Measurements from ENCODE around the gene PKN1. TPM values are rescaled to one million over a fixed set of nuclear protein-coding genes. Genes with fewer than 3 reads are reported as not detected.
A peak's percentile ranks its signal among the peaks of the same experiment; 100 is the strongest.
"Not testable (repeated sequence)": the region's sequence is repeated elsewhere in the genome, so short reads cannot be mapped to it uniquely, and the experiment has no call there.

Gene PKN1
- total RNA-seq, 1 donor: 167 TPM

DNA sequence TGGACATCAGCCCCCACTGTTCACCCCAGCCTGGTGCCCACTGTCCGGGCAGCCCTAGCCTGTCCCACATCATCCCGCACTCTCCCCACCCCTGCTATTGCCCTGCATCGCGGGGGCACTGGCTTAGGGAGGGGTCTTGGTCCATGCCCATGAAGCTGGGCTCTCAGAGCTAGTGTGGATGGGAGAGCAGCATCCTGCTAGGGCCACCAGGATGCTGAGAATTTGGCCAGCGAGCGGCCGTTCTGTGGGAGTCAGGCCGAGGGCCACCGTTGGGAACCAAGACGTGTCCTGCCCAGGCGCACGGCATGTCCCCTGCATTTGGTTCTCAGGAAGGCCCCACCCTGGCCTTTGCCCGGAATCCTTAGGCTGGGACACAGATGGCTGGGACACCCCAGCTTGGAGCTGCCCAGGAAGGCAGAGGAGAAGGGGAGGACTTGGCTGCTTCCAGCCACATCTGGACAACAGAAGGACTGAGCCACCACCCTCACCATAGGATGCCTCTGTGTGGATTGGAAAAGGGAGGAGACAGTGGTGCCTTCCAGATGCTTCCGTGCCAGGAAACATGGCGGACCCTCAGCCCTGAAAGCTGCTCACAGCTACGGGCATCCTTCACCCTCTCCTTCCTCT lies 37.3 kb upstream of the PKN1 start:
- Histone ChIP-seq H3K4me2 (ENCODE audit: insufficient read depth, low read length) (no peak overlapping the region), H3K27me3 (ENCODE audit: insufficient read depth, low read length) (no peaks in the 10 kb centered on the region), H3K36me3 (ENCODE audit: insufficient read depth, low read length) (peaks cover 44% of the 10 kb centered on the region), H3K4me1 (ENCODE audit: insufficient read depth, low read length) (peaks cover 1% of the 10 kb centered on the region), H3K27ac (ENCODE audit: low read depth, low read length) (no peak overlapping the region), H3K79me2 (ENCODE audit: insufficient read depth, low read length) (no peaks in the 10 kb centered on the region), H2AFZ (ENCODE audit: low read length) (no peak overlapping the region), H3K4me3 (ENCODE audit: insufficient read depth, low read length) (no peak overlapping the region), H4K20me1 (ENCODE audit: insufficient read depth, low read length) (no peaks in the 10 kb centered on the region), H3K9me3 (ENCODE audit: low read depth, low read length) (no peaks in the 10 kb centered on the region)
- TF ChIP-seq, protein P1, sequence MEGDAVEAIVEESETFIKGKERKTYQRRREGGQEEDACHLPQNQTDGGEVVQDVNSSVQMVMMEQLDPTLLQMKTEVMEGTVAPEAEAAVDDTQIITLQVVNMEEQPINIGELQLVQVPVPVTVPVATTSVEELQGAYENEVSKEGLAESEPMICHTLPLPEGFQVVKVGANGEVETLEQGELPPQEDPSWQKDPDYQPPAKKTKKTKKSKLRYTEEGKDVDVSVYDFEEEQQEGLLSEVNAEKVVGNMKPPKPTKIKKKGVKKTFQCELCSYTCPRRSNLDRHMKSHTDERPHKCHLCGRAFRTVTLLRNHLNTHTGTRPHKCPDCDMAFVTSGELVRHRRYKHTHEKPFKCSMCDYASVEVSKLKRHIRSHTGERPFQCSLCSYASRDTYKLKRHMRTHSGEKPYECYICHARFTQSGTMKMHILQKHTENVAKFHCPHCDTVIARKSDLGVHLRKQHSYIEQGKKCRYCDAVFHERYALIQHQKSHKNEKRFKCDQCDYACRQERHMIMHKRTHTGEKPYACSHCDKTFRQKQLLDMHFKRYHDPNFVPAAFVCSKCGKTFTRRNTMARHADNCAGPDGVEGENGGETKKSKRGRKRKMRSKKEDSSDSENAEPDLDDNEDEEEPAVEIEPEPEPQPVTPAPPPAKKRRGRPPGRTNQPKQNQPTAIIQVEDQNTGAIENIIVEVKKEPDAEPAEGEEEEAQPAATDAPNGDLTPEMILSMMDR (IDR thresholded peaks at IDR 0.05; ENCODE audit: extremely low read depth, low read depth, low read length): no peak
- DNase-seq (ENCODE audit: insufficient read length, low spot score, missing footprints): no peak

GRCh38 chr19:14396730-14397129 lies 36.4 kb upstream of the PKN1 start:
- H3K4me1 ChIP-seq (ENCODE audit: insufficient read depth, low read length); H3K79me2 ChIP-seq (ENCODE audit: insufficient read depth, low read length); DNase-seq (ENCODE audit: insufficient read length, low spot score, missing footprints); H3K4me3 ChIP-seq (ENCODE audit: insufficient read depth, low read length); H3K27me3 ChIP-seq (ENCODE audit: insufficient read depth, low read length); H3K27ac ChIP-seq (ENCODE audit: low read depth, low read length); H3K9me3 ChIP-seq (ENCODE audit: low read depth, low read length); H2AFZ ChIP-seq (ENCODE audit: low read length); H3K4me2 ChIP-seq (ENCODE audit: insufficient read depth, low read length); H4K20me1 ChIP-seq (ENCODE audit: insufficient read depth, low read length): not testable (repeated sequence)
- peaks cover 46% of the 10 kb centered on the region for H3K36me3 ChIP-seq (ENCODE audit: insufficient read depth, low read length)

GRCh38 chr19:14397168-14397567 lies 35.9 kb upstream of the PKN1 start:
- DNase-seq (ENCODE audit: insufficient read length, low spot score, missing footprints); H2AFZ ChIP-seq (ENCODE audit: low read length); H3K27ac ChIP-seq (ENCODE audit: low read depth, low read length); H3K79me2 ChIP-seq (ENCODE audit: insufficient read depth, low read length); H3K27me3 ChIP-seq (ENCODE audit: insufficient read depth, low read length); H3K9me3 ChIP-seq (ENCODE audit: low read depth, low read length); H3K4me2 ChIP-seq (ENCODE audit: insufficient read depth, low read length); H3K4me1 ChIP-seq (ENCODE audit: insufficient read depth, low read length); H3K4me3 ChIP-seq (ENCODE audit: insufficient read depth, low read length); H4K20me1 ChIP-seq (ENCODE audit: insufficient read depth, low read length): not testable (repeated sequence)
- H3K36me3 ChIP-seq (ENCODE audit: insufficient read depth, low read length): peaks cover 49% of the 10 kb centered on the region

DNA sequence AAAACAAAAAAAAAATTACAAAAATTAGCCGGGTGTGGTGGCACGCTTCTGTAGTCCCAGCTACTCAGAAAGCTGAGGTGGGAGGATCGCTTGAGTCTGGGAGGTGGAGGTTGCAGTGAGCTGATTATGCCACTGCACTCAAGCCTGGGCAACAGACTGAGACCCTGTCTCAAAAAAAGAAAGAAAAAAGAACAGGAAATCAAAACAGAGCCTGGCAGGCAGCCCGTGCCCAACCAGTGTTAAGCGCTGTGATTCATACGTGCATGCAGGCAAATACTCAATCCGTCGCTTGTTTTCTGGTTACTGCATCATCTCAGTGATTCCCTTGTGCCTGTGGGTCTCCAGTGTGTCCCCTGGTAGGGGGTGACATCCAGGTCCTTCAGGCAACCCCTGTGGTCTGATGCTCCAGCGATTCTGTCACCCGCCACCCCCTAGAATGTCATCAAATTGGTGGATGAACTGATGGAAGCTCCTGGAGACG lies 32.1 kb upstream of the PKN1 start:
- peak overlapping the region; percentile 58 for H3K27ac ChIP-seq (ENCODE audit: low read depth, low read length)

More for the DNA sequence above, 32.1 kb upstream of the PKN1 start:
- H3K79me2 ChIP-seq (ENCODE audit: insufficient read depth, low read length): no peaks in the 10 kb centered on the region
- peaks cover 6% of the 10 kb centered on the region for H3K4me1 ChIP-seq (ENCODE audit: insufficient read depth, low read length)
- H3K27me3 ChIP-seq (ENCODE audit: insufficient read depth, low read length): no peaks in the 10 kb centered on the region
- TF ChIP-seq, protein P1 (IDR thresholded peaks at IDR 0.05; ENCODE audit: extremely low read depth, low read depth, low read length): no peak
- no peak overlapping the region for H3K4me2 ChIP-seq (ENCODE audit: insufficient read depth, low read length)
- H4K20me1 ChIP-seq (ENCODE audit: insufficient read depth, low read length): peaks cover 6% of the 10 kb centered on the region
- H3K4me3 ChIP-seq (ENCODE audit: insufficient read depth, low read length): no peak overlapping the region
- H2AFZ ChIP-seq (ENCODE audit: low read length): no peak overlapping the region
- DNase-seq (ENCODE audit: insufficient read length, low spot score, missing footprints): peak; percentile 93
- peaks cover 55% of the 10 kb centered on the region for H3K36me3 ChIP-seq (ENCODE audit: insufficient read depth, low read length)
- H3K9me3 ChIP-seq (ENCODE audit: low read depth, low read length): no peaks in the 10 kb centered on the region

Measured in osteoblast (primary cell).